Suprapubic skin (tissue), 4 donors: Measurements from ENCODE around the gene FGF11. TPM values are rescaled to one million over a fixed set of nuclear protein-coding genes. Genes with fewer than 3 reads are reported as not detected.
"Not testable (repeated sequence)": the region's sequence is repeated elsewhere in the genome, so short reads cannot be mapped to it uniquely, and the experiment has no call there.

Experiments
- DNase-seq, 2 donors: peaks; one replicate each; pipeline ENCODE4 v3.0.0-alpha.2; 2019; ENCODE audit warnings: low spot score in 2 of 2
- H3K27ac ChIP-seq: fragments of 200-600 bp; sonication (generic); one replicate; pipeline ENCODE4 v1.5.1; 2019
- H3K27me3 ChIP-seq: fragments of 200-600 bp; sonication (generic); one replicate; pipeline ENCODE4 v1.5.1; 2019
- H3K36me3 ChIP-seq: fragments of 200-600 bp; sonication (generic); one replicate; pipeline ENCODE4 v1.5.1; 2019
- H3K4me1 ChIP-seq: fragments of 200-600 bp; sonication (generic); one replicate; pipeline ENCODE4 v1.5.1; 2019
- H3K4me3 ChIP-seq: fragments of 200-600 bp; sonication (generic); one replicate; pipeline ENCODE4 v1.5.1; 2019; ENCODE audit warnings: mild to moderate bottlenecking
- H3K9me3 ChIP-seq: fragments of 200-600 bp; sonication (generic); one replicate; pipeline ENCODE4 v1.5.1; 2019
- EP300 ChIP-seq: sonication (generic); formaldehyde crosslinking; IDR thresholded peaks from one replicate; pipeline ENCODE4 v1.6.1; 2017; ENCODE audit warnings: antibody characterized with exemption
- POLR2A ChIP-seq, 2 donors: fragments of 450-650 bp; IDR thresholded peaks; one replicate each; pipeline ENCODE4 v1.6.1; 2017; ENCODE audit warnings: antibody characterized with exemption in 2 of 2, mild to moderate bottlenecking in 2 of 2, moderate library complexity in 2 of 2
- POLR2AphosphoS5 ChIP-seq, 3 donors: sonication (generic); formaldehyde crosslinking; IDR thresholded peaks; one replicate each; pipeline ENCODE4 v1.6.1; 2017; ENCODE audit warnings: antibody characterized with exemption in 3 of 3
- WGBS: methylation state at CpG from one replicate; pipeline ENCODE4 v1.1.5; 2018; 5-methylcytosine and 5-hydroxymethylcytosine counted together
- total RNA-seq, 4 donors: library from RNA; depleted of rRNA; stranded (reverse); fragments of >200 nt; gene quantifications; one replicate each; pipeline ENCODE4 v1.1.0, GENCODE V29; 2016
- TF ChIP-seq, protein P1 (sequence below), 2 donors: fragments of 200-600 bp in 1 of 2; fragments of 450-650 bp in 1 of 2; sonication (generic) in 1 of 2; IDR thresholded peaks; one replicate each; pipeline ENCODE4 v1.5.1; 2016 to 2019; ENCODE audit warnings: antibody characterized with exemption in 2 of 2, mild to moderate bottlenecking in 1 of 2, moderate library complexity in 1 of 2

Gene FGF11
- total RNA-seq, 4 donors from 2014 or later, result 10.3 to 28.5 (median 12.5) TPM

DNA sequence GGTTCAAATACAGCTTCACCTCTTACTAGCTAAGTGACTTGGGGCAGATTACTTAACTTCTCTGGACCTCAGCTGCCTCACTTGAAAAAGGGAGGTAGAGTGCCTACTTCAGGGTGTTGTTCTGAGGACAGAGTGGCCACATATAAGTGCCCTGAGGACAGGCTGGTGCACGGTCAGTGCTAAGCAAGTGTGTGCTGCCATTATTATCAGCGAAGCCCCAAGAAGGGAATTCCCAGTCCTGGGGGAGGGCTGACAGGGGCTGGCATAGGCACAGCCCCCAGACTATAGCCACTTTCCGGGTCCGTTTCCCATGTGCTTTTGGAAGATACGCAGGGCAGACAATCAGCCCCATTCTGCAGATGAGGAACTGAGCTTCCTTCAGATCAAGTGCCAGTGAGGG is 37.6 kb downstream of the FGF11 start:
- 43% methylated on average over 5 of the region's 5 CpGs for WGBS
- H3K4me3 ChIP-seq, result peak overlapping the region; percentile 98
- DNase-seq, result no peak
- no peaks in the 10 kb centered on the region for H3K36me3 ChIP-seq
- no peaks in the 10 kb centered on the region for H3K9me3 ChIP-seq
- H3K27me3 ChIP-seq, result no peaks in the 10 kb centered on the region
- TF ChIP-seq POLR2AphosphoS5 (IDR thresholded peaks at IDR 0.05), result no peak
- no peak for TF ChIP-seq POLR2A (IDR thresholded peaks at IDR 0.05)
- TF ChIP-seq, protein P1, sequence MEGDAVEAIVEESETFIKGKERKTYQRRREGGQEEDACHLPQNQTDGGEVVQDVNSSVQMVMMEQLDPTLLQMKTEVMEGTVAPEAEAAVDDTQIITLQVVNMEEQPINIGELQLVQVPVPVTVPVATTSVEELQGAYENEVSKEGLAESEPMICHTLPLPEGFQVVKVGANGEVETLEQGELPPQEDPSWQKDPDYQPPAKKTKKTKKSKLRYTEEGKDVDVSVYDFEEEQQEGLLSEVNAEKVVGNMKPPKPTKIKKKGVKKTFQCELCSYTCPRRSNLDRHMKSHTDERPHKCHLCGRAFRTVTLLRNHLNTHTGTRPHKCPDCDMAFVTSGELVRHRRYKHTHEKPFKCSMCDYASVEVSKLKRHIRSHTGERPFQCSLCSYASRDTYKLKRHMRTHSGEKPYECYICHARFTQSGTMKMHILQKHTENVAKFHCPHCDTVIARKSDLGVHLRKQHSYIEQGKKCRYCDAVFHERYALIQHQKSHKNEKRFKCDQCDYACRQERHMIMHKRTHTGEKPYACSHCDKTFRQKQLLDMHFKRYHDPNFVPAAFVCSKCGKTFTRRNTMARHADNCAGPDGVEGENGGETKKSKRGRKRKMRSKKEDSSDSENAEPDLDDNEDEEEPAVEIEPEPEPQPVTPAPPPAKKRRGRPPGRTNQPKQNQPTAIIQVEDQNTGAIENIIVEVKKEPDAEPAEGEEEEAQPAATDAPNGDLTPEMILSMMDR (IDR thresholded peaks at IDR 0.05), result no peak
- no peak for TF ChIP-seq EP300
- peak overlapping the region; percentile 100 for H3K27ac ChIP-seq
- H3K4me1 ChIP-seq, result peaks cover 56% of the 10 kb centered on the region

DNA sequence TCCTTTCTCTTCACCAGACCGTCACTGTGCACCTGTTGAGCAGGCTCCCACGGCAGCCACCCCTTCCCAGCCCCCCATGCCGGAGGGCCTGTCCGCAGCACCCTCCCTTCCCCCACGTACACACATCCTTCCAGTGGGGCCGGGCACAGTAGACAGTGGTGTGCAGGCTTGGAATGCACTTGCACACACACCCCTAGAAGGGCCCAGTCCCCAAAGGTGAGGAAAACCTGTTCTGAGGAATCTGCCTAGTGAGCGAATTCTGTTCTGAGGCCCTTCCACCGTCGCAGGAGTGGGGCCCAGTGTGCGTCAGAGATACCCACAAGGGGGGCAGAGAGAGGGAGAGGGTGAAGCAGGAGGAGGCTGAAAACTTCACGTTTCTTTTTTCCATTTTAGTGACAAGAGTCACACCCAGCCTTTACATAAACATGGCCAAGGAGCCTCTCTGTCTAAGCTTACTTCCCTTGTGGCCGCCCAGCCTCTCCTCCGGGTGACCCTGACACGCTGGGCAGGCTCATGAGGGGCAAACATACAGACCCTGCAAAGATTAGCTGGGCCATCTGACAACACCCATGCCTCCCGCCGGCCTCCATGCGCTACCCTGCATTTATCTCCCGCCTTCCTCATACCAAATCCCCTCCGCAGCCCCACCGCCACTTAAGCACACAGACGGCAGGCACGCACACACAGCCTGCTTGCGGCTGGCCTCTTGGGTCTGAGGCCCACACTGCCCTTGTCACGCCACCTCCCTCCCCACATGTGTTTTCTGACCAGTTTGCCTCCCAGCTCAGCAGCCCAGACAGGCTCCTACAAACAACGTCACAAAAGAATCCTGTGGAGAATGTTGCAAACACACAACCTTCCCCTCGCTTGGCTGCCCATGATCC is 38.3 kb downstream of the FGF11 start:
- TF ChIP-seq POLR2AphosphoS5 (IDR thresholded peaks at IDR 0.05) (no peak), POLR2A (IDR thresholded peaks at IDR 0.05) (no peak)
- TF ChIP-seq, protein P1 (IDR thresholded peaks at IDR 0.05), result no peak
- Histone ChIP-seq H3K4me1 (peaks cover 63% of the 10 kb centered on the region), H3K36me3 (no peaks in the 10 kb centered on the region), H3K27ac (peak overlapping the region; percentile 100), H3K27me3 (no peaks in the 10 kb centered on the region), H3K9me3 (no peaks in the 10 kb centered on the region), H3K4me3 (peak overlapping the region; percentile 98)
- 12% methylated on average over 26 of the region's 26 CpGs for WGBS
- no peak for DNase-seq

DNA sequence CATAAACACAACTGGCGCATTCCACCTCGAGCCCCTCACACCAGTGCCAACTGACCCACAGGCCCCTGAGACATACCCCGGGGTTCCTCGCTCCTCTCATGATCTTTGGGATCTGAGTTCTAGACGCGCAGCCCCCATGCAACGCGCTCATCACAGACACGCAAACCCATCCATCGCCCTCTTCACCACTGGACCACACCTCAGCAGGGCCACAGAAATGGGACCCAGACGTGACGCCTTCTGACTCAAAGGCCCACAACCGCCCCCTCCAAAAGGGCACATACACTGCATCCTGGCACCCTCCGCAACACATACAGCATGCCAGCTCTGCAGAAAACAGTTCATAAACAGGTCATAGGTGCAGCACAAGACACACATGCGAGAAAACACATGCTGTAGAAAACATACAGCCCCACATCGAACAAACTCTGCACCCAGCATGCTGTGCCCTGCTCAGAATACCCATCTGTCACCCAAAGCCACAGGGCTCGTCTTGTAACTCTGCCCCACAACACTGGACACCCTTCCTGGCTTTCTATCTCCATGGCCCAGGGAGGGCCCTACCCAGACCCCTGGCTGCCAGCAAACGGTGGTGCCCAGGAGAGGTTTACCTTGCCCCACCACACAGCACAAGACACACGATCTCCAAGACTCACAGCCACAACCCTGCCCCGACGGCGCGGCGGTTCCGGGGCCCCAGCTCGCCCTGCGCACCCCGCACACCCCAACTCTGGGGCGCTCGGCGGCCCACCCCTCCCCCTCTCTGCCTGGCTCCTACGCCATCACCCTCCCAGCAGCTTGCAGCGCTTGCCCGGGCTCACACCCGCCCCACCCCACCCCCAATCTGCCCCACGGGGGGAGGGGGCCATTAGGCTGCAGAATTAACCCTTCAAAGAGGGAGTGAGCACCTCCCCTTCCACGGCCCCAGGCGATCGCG is 39.2 kb downstream of the FGF11 start:
- no peak for DNase-seq
- Histone ChIP-seq H3K36me3 (no peaks in the 10 kb centered on the region), H3K9me3 (no peaks in the 10 kb centered on the region), H3K27me3 (no peaks in the 10 kb centered on the region), H3K4me3 (peak overlapping the region; percentile 98), H3K4me1 (peaks cover 71% of the 10 kb centered on the region), H3K27ac (peak overlapping the region; percentile 100)
- WGBS, result 22% methylated on average over 16 of the region's 40 CpGs
- TF ChIP-seq POLR2A (IDR thresholded peaks at IDR 0.05) (no peak), EP300 (no peak), POLR2AphosphoS5 (IDR thresholded peaks at IDR 0.05) (no peak)
- TF ChIP-seq, protein P1 (IDR thresholded peaks at IDR 0.05), result no peak

DNA sequence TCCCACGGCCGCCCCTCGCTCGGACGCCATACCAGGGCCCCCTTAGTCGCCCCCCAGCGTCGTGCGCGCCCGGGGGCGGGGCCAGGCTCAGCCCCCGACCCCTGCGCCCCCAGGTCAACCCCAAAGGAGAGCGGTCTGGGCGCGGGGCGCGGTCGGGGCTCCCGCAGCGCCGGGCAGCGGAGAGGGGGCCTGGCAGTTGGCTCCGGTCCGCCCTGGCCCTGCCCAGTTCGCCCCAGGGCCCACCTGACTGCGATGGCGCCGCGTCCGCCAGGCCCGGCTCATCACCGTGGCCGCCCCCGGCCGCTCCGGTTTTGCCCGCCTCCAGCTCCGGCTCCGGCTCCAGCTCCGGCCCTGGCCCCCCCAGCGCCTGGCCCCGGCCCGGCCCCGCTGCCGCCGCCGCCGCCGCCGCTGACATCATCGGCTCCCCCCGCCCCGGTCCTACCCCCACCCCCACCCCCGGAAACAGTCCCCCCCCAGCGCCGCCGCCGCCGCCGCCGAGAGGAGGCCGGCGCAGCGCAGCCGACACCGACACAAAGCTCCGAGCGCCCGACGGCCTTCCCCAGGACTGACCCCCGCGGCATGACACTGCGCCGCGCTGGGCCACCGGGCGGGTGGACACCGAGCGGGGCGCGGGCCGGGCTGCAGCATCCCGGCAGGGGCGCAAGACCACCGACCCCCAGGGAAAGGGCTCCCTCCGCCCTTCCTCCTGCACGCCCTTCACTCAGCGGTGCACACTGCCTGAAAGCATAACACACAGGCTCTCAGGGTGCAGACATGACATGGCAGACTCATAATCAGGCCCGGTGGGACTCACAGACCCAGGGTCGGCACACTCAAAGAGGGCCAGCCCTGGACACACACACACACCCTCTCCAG is 40.1 kb downstream of the FGF11 start, which contains the start of gene ZBTB4:
Gene ZBTB4 (minus strand): TSS at position 419 of the 876 bp plus-strand sequence. CDS start 12,830 bp downstream, outside the sequence.
- H3K27ac ChIP-seq, result peak within 1 kb of the TSS; percentile 100
- WGBS, result 0% methylated on average over 6 of the region's 92 CpGs
- H3K4me1 ChIP-seq, result peaks cover 71% of the 10 kb centered on the region
- peak in 1 of 3 donors; percentile 34 for TF ChIP-seq POLR2AphosphoS5 (IDR thresholded peaks at IDR 0.05)
- TF ChIP-seq POLR2A (IDR thresholded peaks at IDR 0.05), result no peak
- no peaks in the 10 kb centered on the region for H3K9me3 ChIP-seq
- H3K4me3 ChIP-seq, result peak within 1 kb of the TSS; percentile 98
- DNase-seq, result no peak
- no peaks in the 10 kb centered on the region for H3K27me3 ChIP-seq
- H3K36me3 ChIP-seq, result no peaks in the 10 kb centered on the region

DNA sequence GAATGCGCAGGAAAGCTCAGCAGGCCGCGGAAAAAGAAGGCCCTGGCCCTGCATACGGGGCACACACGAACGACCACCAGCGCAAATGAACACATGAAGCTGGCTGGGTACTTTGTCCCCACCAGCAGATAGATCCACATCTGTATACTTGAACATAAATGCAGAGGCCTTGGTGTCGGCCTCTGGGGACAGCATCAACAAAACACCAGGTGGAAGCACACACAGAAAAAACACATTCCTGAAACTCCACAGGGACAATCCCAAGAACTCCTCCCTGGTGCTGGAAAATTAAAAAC is 40.7 kb downstream of the FGF11 start:
- no peaks in the 10 kb centered on the region for H3K9me3 ChIP-seq
- peak overlapping the region; percentile 98 for H3K4me3 ChIP-seq
- H3K27me3 ChIP-seq, result no peaks in the 10 kb centered on the region
- WGBS, result 0% methylated on average over 6 of the region's 8 CpGs
- DNase-seq, result no peak
- TF ChIP-seq, protein P1 (IDR thresholded peaks at IDR 0.05), result no peak
- TF ChIP-seq POLR2A (IDR thresholded peaks at IDR 0.05) (no peak), EP300 (no peak), POLR2AphosphoS5 (IDR thresholded peaks at IDR 0.05) (no peak)
- H3K36me3 ChIP-seq, result no peaks in the 10 kb centered on the region
- H3K27ac ChIP-seq, result peak overlapping the region; percentile 100
- H3K4me1 ChIP-seq, result peaks cover 66% of the 10 kb centered on the region

DNA sequence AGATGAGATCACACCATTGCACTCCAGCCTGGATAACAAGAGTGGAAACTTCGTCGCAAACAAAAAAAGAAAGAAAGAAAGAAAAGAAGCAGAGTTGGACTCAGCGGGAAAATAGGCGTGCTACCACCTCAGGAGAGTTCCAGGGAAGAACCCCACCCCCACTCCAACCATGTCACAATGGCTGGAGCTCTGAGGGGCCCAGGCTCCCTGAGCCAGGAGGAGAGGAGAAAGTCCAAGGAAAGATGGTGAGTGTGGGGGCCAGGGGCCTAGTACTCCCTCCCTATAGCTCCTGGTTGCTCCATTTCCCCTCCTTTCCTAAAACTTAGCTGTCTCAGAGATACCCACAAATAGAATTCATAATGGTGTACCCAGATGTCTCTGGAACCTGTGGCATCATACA is 42.0 kb downstream of the FGF11 start, which contains the start of gene SLC35G6:
Gene SLC35G6 (plus strand): TSS at position 172 of the 400 bp plus-strand sequence. CDS start 71 bp downstream, at position 243.
- not testable (repeated sequence) for H3K9me3 ChIP-seq, DNase-seq, H3K36me3 ChIP-seq, H3K27me3 ChIP-seq
- Histone ChIP-seq H3K4me1 (peaks cover 65% of the 10 kb centered on the region), H3K4me3 (peak within 1 kb of the TSS; percentile 98), H3K27ac (peak within 1 kb of the TSS; percentile 100)
- WGBS, result 83% methylated on average over 4 of the region's 4 CpGs

DNA sequence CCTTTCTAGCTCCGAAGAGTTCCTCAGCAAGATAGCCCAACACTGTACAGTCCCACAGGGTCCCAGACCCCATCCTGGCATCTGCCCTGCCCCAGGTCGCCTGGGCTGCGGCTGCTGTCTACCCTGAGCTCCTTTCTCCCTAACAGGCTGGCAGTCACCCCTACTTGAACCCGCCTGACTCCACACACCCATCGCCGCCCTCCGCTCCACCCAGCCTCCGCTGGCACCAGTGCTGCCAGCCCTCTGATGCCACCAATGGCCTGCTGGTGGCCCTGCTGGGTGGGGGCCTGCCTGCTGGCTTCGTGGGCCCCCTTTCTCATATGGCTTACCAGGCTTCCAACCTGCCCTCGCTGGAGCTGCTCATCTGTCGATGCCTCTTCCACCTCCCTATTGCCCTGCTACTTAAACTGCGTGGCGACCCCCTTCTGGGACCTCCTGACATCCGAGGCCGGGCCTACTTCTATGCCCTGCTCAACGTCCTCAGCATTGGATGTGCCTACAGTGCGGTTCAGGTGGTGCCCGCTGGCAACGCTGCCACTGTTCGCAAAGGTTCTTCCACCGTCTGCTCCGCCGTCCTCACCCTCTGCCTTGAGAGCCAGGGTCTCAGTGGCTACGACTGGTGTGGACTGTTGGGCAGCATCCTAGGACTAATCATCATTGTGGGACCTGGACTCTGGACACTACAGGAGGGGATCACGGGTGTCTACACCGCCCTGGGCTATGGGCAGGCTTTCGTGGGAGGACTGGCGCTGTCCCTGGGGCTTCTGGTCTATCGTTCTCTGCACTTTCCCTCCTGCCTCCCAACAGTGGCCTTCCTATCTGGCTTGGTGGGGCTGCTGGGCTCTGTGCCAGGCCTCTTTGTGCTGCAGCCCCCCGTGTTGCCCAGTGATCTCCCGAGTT is 42.8 kb downstream of the FGF11 start:
- H3K4me1 ChIP-seq, result peaks cover 65% of the 10 kb centered on the region
- H3K27me3 ChIP-seq, H3K9me3 ChIP-seq, DNase-seq, H3K4me3 ChIP-seq, H3K36me3 ChIP-seq: not testable (repeated sequence)
- WGBS, result 91% methylated on average over 28 of the region's 31 CpGs
- peak overlapping the region; percentile 100 for H3K27ac ChIP-seq
